NCI-H1694 treated with DMSO at 0.1 percent for 48 hours (cell line): ENCODE results near the gene C16orf95.
"Not testable (repeated sequence)": the region's sequence is repeated elsewhere in the genome, so short reads cannot be mapped to it uniquely, and the experiment has no call there.

ENCODE experiments used
- DNase-seq: peaks from one replicate; lab custom pipeline; 2025; lab: John Stamatoyannopoulos, UW

The C16orf95 gene

DNA sequence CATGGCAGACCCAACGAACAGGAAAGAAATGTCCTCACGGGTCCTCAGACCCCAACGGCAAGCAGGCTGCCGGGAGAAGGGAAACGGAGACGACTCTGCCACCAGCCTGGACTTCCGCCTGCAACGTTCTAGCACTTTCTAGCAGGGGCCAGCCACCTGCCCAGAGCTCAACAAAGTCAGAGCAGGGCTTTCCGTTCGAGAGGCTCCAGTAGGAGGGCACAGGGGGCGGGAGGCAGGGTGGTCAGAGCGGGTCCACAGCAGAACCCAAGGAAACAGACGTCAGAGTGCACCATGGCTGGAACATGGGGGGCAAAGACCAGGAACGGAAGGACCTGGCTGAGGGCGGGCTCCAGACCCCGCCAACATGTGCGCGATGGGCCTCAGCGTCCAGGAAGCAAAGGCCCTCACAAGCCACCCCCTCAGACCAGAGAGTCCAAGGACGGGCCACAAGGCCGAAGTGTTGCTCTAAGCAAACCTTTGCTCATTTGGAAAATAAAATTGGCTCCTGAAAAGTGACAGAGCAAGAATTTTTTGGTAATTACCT, 29.4 kb upstream of the C16orf95 start:
- no peak for DNase-seq

GRCh38 chr16:87345726-87346424, 28.7 kb upstream of the C16orf95 start:
- DNase-seq = no peak

GRCh38 chr16:87344931-87345631, 27.9 kb upstream of the C16orf95 start:
- no peak for DNase-seq

GRCh38 chr16:87344165-87344930, 27.2 kb upstream of the C16orf95 start:
- no peak for DNase-seq

- no peak for DNase-seq
Measured at GRCh38 chr16:87343753-87344050, 26.5 kb upstream of the C16orf95 start.

GRCh38 chr16:87342978-87343752, 26.0 kb upstream of the C16orf95 start:
- no peak for DNase-seq

- no peak for DNase-seq
Measured at GRCh38 chr16:87342504-87342903, 25.3 kb upstream of the C16orf95 start.

GRCh38 chr16:87340198-87340597, 23.0 kb upstream of the C16orf95 start:
- no peak for DNase-seq

- DNase-seq = not testable (repeated sequence)
Measured at GRCh38 chr16:87339724-87340105, 22.5 kb upstream of the C16orf95 start.

GRCh38 chr16:87339086-87339723, 22.0 kb upstream of the C16orf95 start:
- no peak for DNase-seq

GRCh38 chr16:87338155-87338765, 21.1 kb upstream of the C16orf95 start:
- DNase-seq = no peak

DNA sequence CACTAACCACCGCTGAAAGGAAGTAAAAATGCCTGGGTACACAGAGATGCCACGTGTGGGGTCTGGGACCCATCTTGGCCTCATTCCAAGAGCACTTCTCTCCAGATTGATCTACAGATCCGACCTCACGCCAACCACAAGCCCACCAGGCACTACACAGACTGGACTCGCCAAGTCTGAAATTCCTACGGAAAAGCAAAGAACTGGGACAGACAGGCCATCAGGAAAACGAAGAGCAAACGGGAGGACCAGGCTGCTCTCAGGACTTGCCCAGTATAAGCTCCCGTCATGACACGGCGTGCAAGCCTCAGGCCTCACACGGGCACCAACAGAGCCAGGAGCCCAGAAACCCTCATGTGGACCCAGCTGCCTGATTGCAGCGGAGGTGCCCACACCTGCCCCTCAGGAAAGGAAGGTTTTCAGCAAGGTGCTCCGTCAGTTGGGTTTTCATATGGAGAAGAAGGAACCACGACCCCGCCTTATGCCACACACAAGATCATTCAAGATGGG, 20.1 kb upstream of the C16orf95 start:
- no peak for DNase-seq

DNA sequence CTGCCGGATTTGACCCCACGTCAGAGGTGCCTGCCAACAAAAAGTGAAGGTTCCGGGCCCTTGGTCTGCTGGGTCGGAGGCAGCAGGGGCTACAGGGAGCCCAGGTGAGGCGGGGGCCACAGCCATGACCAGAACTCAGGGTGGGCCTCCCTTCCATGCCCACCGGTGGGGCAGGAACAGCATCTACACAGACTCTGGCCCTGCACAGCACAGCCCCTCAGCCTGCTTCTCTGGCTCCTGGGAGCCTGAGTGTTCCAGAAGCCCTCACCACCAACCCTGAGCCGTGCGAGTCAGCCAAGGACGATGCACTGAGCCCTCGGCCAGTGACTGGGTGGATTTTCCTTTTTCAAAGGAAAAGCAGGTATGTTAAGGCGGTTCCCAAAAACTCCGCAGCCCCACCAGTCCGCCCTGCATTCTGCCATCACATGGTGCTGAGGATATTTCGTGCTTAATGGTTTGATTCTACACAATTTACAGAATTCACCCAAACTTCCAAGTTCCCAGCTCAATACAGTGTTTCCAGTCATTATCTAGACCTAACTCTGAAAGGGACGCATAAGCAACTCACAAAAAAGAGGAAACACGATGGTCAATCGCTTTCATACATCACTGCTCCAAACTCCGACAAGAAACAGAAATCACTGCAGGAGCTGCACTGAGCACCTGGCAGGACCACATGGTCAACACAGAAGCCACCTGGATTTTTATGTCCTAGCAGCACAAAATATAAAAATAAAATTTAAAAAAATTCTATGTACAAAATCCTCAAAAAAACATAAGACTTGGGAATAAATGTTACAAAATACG, 19.4 kb upstream of the C16orf95 start:
- no peak for DNase-seq

DNA sequence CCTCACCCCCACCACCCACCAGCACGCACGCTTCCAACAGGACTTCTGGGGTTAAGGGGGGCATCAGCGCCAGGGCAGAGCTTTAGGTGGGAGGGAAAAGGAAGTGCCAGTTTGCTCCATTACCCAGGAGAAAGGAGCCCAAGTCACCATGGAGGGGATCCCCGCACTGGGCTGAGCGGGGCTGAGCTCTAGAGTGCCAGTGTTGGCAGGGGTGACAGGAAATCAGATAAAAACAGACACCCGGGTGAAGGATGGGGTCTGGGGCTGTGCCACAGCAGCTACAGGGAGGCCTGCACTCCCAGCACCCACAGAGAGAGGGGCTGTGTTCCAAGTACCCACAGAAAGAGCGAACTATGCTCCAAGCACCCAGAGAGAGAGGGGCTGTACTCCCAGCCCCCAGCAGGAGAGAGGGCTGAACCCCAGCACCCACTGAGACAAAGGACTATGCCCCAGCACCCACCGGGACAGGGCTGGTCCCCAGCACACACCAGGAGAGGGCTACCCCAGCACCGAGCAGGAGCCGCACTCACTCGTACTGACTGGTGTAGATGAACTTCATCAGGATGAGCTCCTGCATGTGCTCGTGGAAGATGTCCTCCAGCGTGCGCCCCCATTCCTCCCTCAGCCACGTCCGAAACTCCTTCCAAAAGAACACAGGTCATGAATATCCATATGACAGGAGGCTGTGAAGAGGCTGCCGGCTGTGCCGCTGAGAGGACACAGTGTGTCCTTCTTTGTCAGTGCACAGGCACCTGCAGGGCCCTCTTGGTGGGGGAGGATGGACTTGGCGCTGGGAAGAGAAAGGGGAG, 18.6 kb upstream of the C16orf95 start:
- no peak for DNase-seq

- DNase-seq = no peak
Measured at GRCh38 chr16:87334651-87335624, 17.7 kb upstream of the C16orf95 start.

- no peak for DNase-seq
Measured at GRCh38 chr16:87333581-87334331, 16.6 kb upstream of the C16orf95 start.

GRCh38 chr16:87333101-87333500, 15.9 kb upstream of the C16orf95 start:
- no peak for DNase-seq
